HG02759 (cell line): ENCODE data around the gene STAU1.
"Not testable (repeated sequence)": the region's sequence is repeated elsewhere in the genome, so short reads cannot be mapped to it uniquely, and the experiment has no call there.

Source experiments
- ATAC-seq: cut with Tn5 transposase; IDR thresholded peaks from one replicate; pipeline ENCODE4 v1.9.1; 2021; ENCODE audit warnings: mild to moderate bottlenecking, moderate library complexity; ENCODE audit not compliant: unreplicated experiment

The STAU1 gene

GRCh38 chr20:49207076-49207475, 18.9 kb upstream of the STAU1 start:
- no peak for ATAC-seq

- ATAC-seq: no peak
Observed at GRCh38 chr20:49203746-49204145, 15.6 kb upstream of the STAU1 start.

- ATAC-seq: no peak
Observed at GRCh38 chr20:49203011-49203410, 14.9 kb upstream of the STAU1 start.

- ATAC-seq: no peak
Observed at GRCh38 chr20:49199729-49200293, 11.7 kb upstream of the STAU1 start.

- ATAC-seq: not testable (repeated sequence)
Observed at GRCh38 chr20:49192944-49193518, 4.9 kb upstream of the STAU1 start.

- ATAC-seq: peak; percentile 1
Observed at GRCh38 chr20:49187330-49187850, 744 bp downstream of the STAU1 start.

- no peak for ATAC-seq
Observed at GRCh38 chr20:49186535-49187329, 1.4 kb downstream of the STAU1 start.

GRCh38 chr20:49185071-49185761, 2.9 kb downstream of the STAU1 start:
- no peak for ATAC-seq

GRCh38 chr20:49184691-49185070, 3.5 kb downstream of the STAU1 start:
- ATAC-seq: no peak

GRCh38 chr20:49184084-49184501, 4.0 kb downstream of the STAU1 start:
- not testable (repeated sequence) for ATAC-seq

GRCh38 chr20:49183444-49183843, 4.7 kb downstream of the STAU1 start:
- ATAC-seq: no peak

GRCh38 chr20:49181265-49181877, 6.8 kb downstream of the STAU1 start:
- ATAC-seq: no peak

GRCh38 chr20:49179368-49180277, 8.5 kb downstream of the STAU1 start:
- ATAC-seq: peak; percentile 65

- ATAC-seq: no peak
Observed at GRCh38 chr20:49174183-49174582, 14.0 kb downstream of the STAU1 start.

- no peak for ATAC-seq
Observed at GRCh38 chr20:49172413-49172812, 15.7 kb downstream of the STAU1 start.

- ATAC-seq: no peak
Observed at GRCh38 chr20:49171909-49172308, 16.2 kb downstream of the STAU1 start.

- no peak for ATAC-seq
Observed at GRCh38 chr20:49170714-49171113, 17.4 kb downstream of the STAU1 start.

GRCh38 chr20:49169547-49169946, 18.6 kb downstream of the STAU1 start:
- no peak for ATAC-seq

- not testable (repeated sequence) for ATAC-seq
Observed at GRCh38 chr20:49168864-49169263, 19.3 kb downstream of the STAU1 start.
